Activated B cell treated with CpG ODN at 0.5 μM for 24 hours (primary cell): ENCODE data around the gene GUCY2F. TPM values are rescaled to one million over a fixed set of nuclear protein-coding genes. Genes with fewer than 3 reads are reported as not detected.

Experiments
- ATAC-seq: fragments of 200-7000 bp; cut with Tn5 transposase; one replicate; pipeline ENCODE4 v1.10.0; 2021; ENCODE audit warnings: low read depth, mild to moderate bottlenecking, moderate library complexity
- CTCF ChIA-PET: fragments of 350-600 bp; sonication (Branson Sonifier 250); formaldehyde crosslinking; loops from one replicate; lab custom pipeline; 2021; ENCODE audit warnings: antibody characterized with exemption; lab: Charles Lee
- POLR2A ChIA-PET: fragments of 350-600 bp; sonication (Branson Sonifier 250); formaldehyde crosslinking; loops from one replicate; lab custom pipeline; 2021; ENCODE audit warnings: antibody characterized with exemption; lab: Charles Lee
- DNase-seq: peaks from one replicate; pipeline ENCODE4 v3.0.0; 2022
- H3K27ac Mint-ChIP-seq: one replicate; pipeline ENCODE4 v1.8.0; 2020; ENCODE audit warnings: mixed read lengths
- H3K27me3 Mint-ChIP-seq: one replicate; pipeline ENCODE4 v1.8.0; 2021; ENCODE audit warnings: mixed read lengths
- H3K36me3 Mint-ChIP-seq: one replicate; pipeline ENCODE4 v1.8.0; 2021; ENCODE audit warnings: low read depth, mixed read lengths
- H3K4me1 Mint-ChIP-seq: one replicate; pipeline ENCODE4 v1.8.0; 2021; ENCODE audit warnings: mixed read lengths
- H3K4me3 Mint-ChIP-seq: one replicate; pipeline ENCODE4 v1.8.0; 2020; ENCODE audit warnings: mild to moderate bottlenecking, mixed read lengths
- H3K9me3 Mint-ChIP-seq: one replicate; pipeline ENCODE4 v1.8.0; 2020; ENCODE audit warnings: mixed read lengths
- CTCF ChIP-seq: fragments of 200-600 bp; IDR thresholded peaks from one replicate; pipeline ENCODE4 v1.8.0; 2022; ENCODE audit warnings: antibody characterized with exemption, mild to moderate bottlenecking
- intact Hi-C: fragments of 100-400 bp; cut with micrococcal nuclease; formaldehyde crosslinking; loops from one replicate; pipeline ENCODE4 v1.15.1; 2024
- total RNA-seq: library from RNA; stranded (reverse); gene quantifications from 2 replicates; pipeline ENCODE4 v1.2.3, GENCODE V29; 2022

The GUCY2F gene
- total RNA-seq, 1 donor from 2014 or later, result not detected

GRCh38 chrX:109350051-109350450 lies 131.8 kb downstream of the GUCY2F start:
- no peak for ATAC-seq
- Mint-ChIP-seq H3K27ac (no peak overlapping the region), H3K36me3 (no peaks in the 10 kb centered on the region), H3K4me1 (no peaks in the 10 kb centered on the region), H3K9me3 (no peaks in the 10 kb centered on the region), H3K4me3 (no peak overlapping the region), H3K27me3 (no peaks in the 10 kb centered on the region)
- DNase-seq, result no peak
- ChIA-PET CTCF (no interaction called here), POLR2A (no interaction called here)
- TF ChIP-seq CTCF, result no peak
- intact Hi-C loops, result no loop called here

- H3K36me3 Mint-ChIP-seq, result no peaks in the 10 kb centered on the region
- no peak overlapping the region for H3K27ac Mint-ChIP-seq
- CTCF ChIA-PET, result no interaction called here
- H3K9me3 Mint-ChIP-seq, result no peaks in the 10 kb centered on the region
- POLR2A ChIA-PET, result no interaction called here
- DNase-seq (no peak), ATAC-seq (no peak)
- H3K27me3 Mint-ChIP-seq, result no peaks in the 10 kb centered on the region
- intact Hi-C loops, result no loop called here
- no peak overlapping the region for H3K4me3 Mint-ChIP-seq
- no peak for TF ChIP-seq CTCF
- no peaks in the 10 kb centered on the region for H3K4me1 Mint-ChIP-seq
These were observed 134.3 kb downstream of the GUCY2F start for GRCh38 chrX:109347632-109348031.

- ChIA-PET CTCF (no interaction called here), POLR2A (no interaction called here)
- Mint-ChIP-seq H3K9me3 (no peaks in the 10 kb centered on the region), H3K27me3 (no peaks in the 10 kb centered on the region), H3K36me3 (no peaks in the 10 kb centered on the region), H3K4me1 (no peaks in the 10 kb centered on the region), H3K27ac (no peak overlapping the region), H3K4me3 (no peak overlapping the region)
- intact Hi-C loops, result no loop called here
- no peak for DNase-seq
- no peak for ATAC-seq
- no peak for TF ChIP-seq CTCF
These were observed 135.4 kb downstream of the GUCY2F start for GRCh38 chrX:109346491-109346890.

- no peak overlapping the region for H3K27ac Mint-ChIP-seq
- H3K36me3 Mint-ChIP-seq, result no peaks in the 10 kb centered on the region
- intact Hi-C loops, result no loop called here
- TF ChIP-seq CTCF, result no peak
- ChIA-PET POLR2A (no interaction called here), CTCF (no interaction called here)
- H3K4me3 Mint-ChIP-seq, result no peak overlapping the region
- no peaks in the 10 kb centered on the region for H3K4me1 Mint-ChIP-seq
- no peaks in the 10 kb centered on the region for H3K9me3 Mint-ChIP-seq
- H3K27me3 Mint-ChIP-seq, result no peaks in the 10 kb centered on the region
- DNase-seq (no peak), ATAC-seq (no peak)
These were observed 136.0 kb downstream of the GUCY2F start for GRCh38 chrX:109345856-109346255.

- Mint-ChIP-seq H3K9me3 (no peaks in the 10 kb centered on the region), H3K27me3 (no peaks in the 10 kb centered on the region), H3K27ac (no peak overlapping the region), H3K36me3 (no peaks in the 10 kb centered on the region), H3K4me1 (no peaks in the 10 kb centered on the region), H3K4me3 (no peak overlapping the region)
- no peak for DNase-seq
- intact Hi-C loops, result no loop called here
- CTCF ChIA-PET, result no interaction called here
- no peak for ATAC-seq
- POLR2A ChIA-PET, result no interaction called here
- TF ChIP-seq CTCF, result no peak
These were observed 137.2 kb downstream of the GUCY2F start for GRCh38 chrX:109344678-109345077.
